Prostate gland (tissue), 2 donors: ENCODE data around the gene TLR3. TPM values are rescaled to one million over a fixed set of nuclear protein-coding genes. Genes with fewer than 3 reads are reported as not detected.

ENCODE experiments used
- DNase-seq: peaks from one replicate; pipeline ENCODE4 v3.0.0-alpha.2; 2019; ENCODE audit warnings: low spot score
- H3K27ac ChIP-seq, 2 donors: fragments of 200-600 bp; sonication (generic); 2 replicates each; pipeline ENCODE4 v1.5.1; 2017 to 2019
- H3K27me3 ChIP-seq: fragments of 200-600 bp; sonication (generic); replicated peaks from 2 replicates; pipeline ENCODE4 v1.5.1; 2019; ENCODE audit not compliant: insufficient read depth
- H3K36me3 ChIP-seq, 2 donors: fragments of 200-600 bp; sonication (generic); 1 replicate in 1 of 2; 2 replicates in 1 of 2; pipeline versions ENCODE4 v1.5.1 to v1.8.1; 2017 to 2019
- H3K4me1 ChIP-seq: fragments of 200-600 bp; sonication (generic); replicated peaks from 2 replicates; pipeline ENCODE4 v1.5.1; 2019
- H3K4me3 ChIP-seq, 2 donors: fragments of 200-600 bp; sonication (generic); 2 replicates each; pipeline ENCODE4 v1.5.1; 2017 to 2019
- H3K9me3 ChIP-seq: fragments of 200-600 bp; sonication (generic); 2 replicates; pipeline ENCODE4 v1.5.1; 2017
- CTCF ChIP-seq, 4 experiments: fragments of 200-600 bp in 2 of 4; fragments of 450-650 bp in 2 of 4; sonication (generic) in 2 of 4; IDR thresholded peaks; 1 replicate in 3 of 4; 2 replicates in 1 of 4; pipeline ENCODE4 v1.5.1; 2016 to 2019; ENCODE audit warnings: antibody characterized with exemption in 4 of 4, mild to moderate bottlenecking in 2 of 4, moderate library complexity in 2 of 4
- POLR2A ChIP-seq: fragments of 450-650 bp; IDR thresholded peaks from one replicate; pipeline ENCODE4 v1.6.1; 2016; ENCODE audit warnings: antibody characterized with exemption, mild to moderate bottlenecking
- POLR2AphosphoS5 ChIP-seq: sonication (generic); formaldehyde crosslinking; IDR thresholded peaks from one replicate; pipeline ENCODE4 v1.6.1; 2017; ENCODE audit warnings: antibody characterized with exemption
- WGBS: methylation state at CpG from one replicate; pipeline ENCODE4 v1.1.5; 2018; 5-methylcytosine and 5-hydroxymethylcytosine counted together
- intact Hi-C: fragments of 100-400 bp; cut with DNase I; formaldehyde crosslinking; loops from one replicate; pipeline ENCODE4 v1.14.2; 2022
- total RNA-seq, 2 donors: library from RNA; depleted of rRNA; stranded (reverse); fragments of >200 nt; gene quantifications; one replicate each; pipeline ENCODE4 v1.1.0, GENCODE V29; 2016

Gene TLR3
- total RNA-seq, 2 donors from 2014 or later: 4.3 to 5.2 TPM

DNA sequence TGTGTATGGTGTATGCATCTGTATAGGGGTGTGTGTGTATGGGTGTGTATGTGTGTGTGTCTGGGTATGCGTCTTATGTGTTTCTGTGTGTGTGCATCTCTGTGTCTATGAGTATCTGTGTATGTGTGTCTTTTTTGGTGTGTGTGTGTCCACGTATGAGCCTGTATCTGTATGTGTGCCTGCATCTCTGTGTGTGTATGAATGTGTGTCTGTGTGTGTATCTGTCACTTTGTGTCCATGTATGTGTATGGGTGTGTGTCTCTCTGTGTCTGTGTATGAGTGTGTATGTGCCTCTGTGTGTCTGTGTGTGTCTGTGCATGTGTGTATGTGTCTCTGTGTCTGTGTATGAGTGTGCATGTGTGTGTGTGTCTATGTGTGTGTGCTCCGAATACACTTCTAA, 59.9 kb downstream of the TLR3 start:
- TF ChIP-seq POLR2AphosphoS5 (no peak), POLR2A (no peak), CTCF (IDR thresholded peaks at IDR 0.05) (no peak)
- Histone ChIP-seq H3K9me3 (no peaks in the 10 kb centered on the region), H3K4me3 (no peak overlapping the region), H3K27ac (no peak overlapping the region), H3K4me1 (peaks cover 3% of the 10 kb centered on the region), H3K36me3 (no peaks in the 10 kb centered on the region), H3K27me3 (no peaks in the 10 kb centered on the region)
- intact Hi-C loops: no loop called here
- WGBS: 92% methylated on average over 3 of the region's 3 CpGs
- no peak for DNase-seq

GRCh38 chr4:186131935-186132334, 63.0 kb downstream of the TLR3 start:
- 68% methylated on average over 2 of the region's 2 CpGs for WGBS

GRCh38 chr4:186132577-186133242, 63.8 kb downstream of the TLR3 start:
- WGBS: 27% methylated on average over 4 of the region's 4 CpGs
- Histone ChIP-seq H3K4me1 (peaks cover 3% of the 10 kb centered on the region), H3K9me3 (no peaks in the 10 kb centered on the region), H3K36me3 (no peaks in the 10 kb centered on the region), H3K4me3 (no peak overlapping the region), H3K27me3 (no peaks in the 10 kb centered on the region), H3K27ac (no peak overlapping the region)
- intact Hi-C loops: no loop called here
- TF ChIP-seq POLR2A: no peak
- no peak for TF ChIP-seq CTCF (IDR thresholded peaks at IDR 0.05)
- TF ChIP-seq POLR2AphosphoS5: no peak
- no peak for DNase-seq

More at GRCh38 chr4:186131935-186132334, 63.0 kb downstream of the TLR3 start:
- H3K27me3 ChIP-seq: no peaks in the 10 kb centered on the region
- H3K9me3 ChIP-seq: no peaks in the 10 kb centered on the region
- no peak overlapping the region for H3K27ac ChIP-seq
- H3K4me3 ChIP-seq: no peak overlapping the region
- DNase-seq: no peak
- intact Hi-C loops: no loop called here
- H3K36me3 ChIP-seq: no peaks in the 10 kb centered on the region
- H3K4me1 ChIP-seq: peaks cover 3% of the 10 kb centered on the region
- no peak for TF ChIP-seq CTCF (IDR thresholded peaks at IDR 0.05)
- no peak for TF ChIP-seq POLR2AphosphoS5
- TF ChIP-seq POLR2A: no peak

DNA sequence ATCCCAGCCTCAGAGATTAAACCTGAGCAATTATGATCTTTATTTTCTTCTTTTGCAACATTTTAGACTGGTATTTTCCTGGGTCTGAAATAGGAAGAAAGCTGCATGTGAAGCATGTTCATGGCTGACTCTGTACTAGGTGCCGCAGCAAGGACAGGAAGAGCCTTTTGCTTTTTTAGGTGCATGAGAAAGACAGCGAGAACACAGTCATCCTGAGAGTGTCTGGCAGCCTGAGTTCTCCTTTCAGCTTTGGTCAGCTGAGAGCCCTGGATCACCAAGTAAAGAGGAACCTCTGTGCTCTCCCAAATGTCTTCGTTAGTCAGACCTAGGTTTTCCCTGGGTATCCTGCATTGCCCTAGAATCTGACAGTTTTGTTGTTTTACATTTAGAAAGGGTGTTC, 65.3 kb downstream of the TLR3 start:
- intact Hi-C loops: no loop called here
- Histone ChIP-seq H3K27me3 (no peaks in the 10 kb centered on the region), H3K4me1 (peaks cover under 1% of the 10 kb centered on the region), H3K4me3 (no peak overlapping the region), H3K27ac (no peak overlapping the region), H3K36me3 (no peaks in the 10 kb centered on the region), H3K9me3 (no peaks in the 10 kb centered on the region)
- TF ChIP-seq CTCF (IDR thresholded peaks at IDR 0.05) (no peak), POLR2AphosphoS5 (no peak), POLR2A (no peak)
- DNase-seq: no peak
- WGBS: 76% methylated on average over 3 of the region's 3 CpGs

- Histone ChIP-seq H3K9me3 (no peaks in the 10 kb centered on the region), H3K4me3 (no peak overlapping the region), H3K4me1 (no peaks in the 10 kb centered on the region), H3K27me3 (no peaks in the 10 kb centered on the region), H3K27ac (no peak overlapping the region), H3K36me3 (no peaks in the 10 kb centered on the region)
- WGBS: 87% methylated on average over 11 of the region's 11 CpGs
- intact Hi-C loops: no loop called here
- TF ChIP-seq POLR2A: no peak
- TF ChIP-seq POLR2AphosphoS5: no peak
- no peak for TF ChIP-seq CTCF (IDR thresholded peaks at IDR 0.05)
- no peak for DNase-seq
Observed at GRCh38 chr4:186134861-186135260, 65.9 kb downstream of the TLR3 start.
